ENCODE measurements around the gene ARHGAP19. TPM values are rescaled to one million over a fixed set of nuclear protein-coding genes. Genes with fewer than 3 reads are reported as not detected.

The ARHGAP19 gene
- total RNA-seq (4.6 and 7.4 TPM in 2 replicates), polyA plus RNA-seq (5.6 and 9.0 TPM in 2 replicates), polyA minus RNA-seq (ENCODE audit: low replicate concordance) (3.6 and 9.7 TPM in 2 replicates)
- 3.2 and 7.3 TPM in 2 replicates for polyA plus RNA-seq (2012)

- Histone ChIP-seq H3K9ac (ENCODE audit: insufficient read depth, low read length) (peak within 1 kb of the TSS; percentile 82), H3K36me3 (ENCODE audit: control insufficient read depth, insufficient read depth, low read length) (no peaks in the 10 kb centered on the region), H3K4me3 (replicated peaks in 1 of 4; ENCODE audit: control extremely low read depth in 1 of 4, insufficient read depth in 1 of 4, low read depth in 3 of 4, low read length in 4 of 4) (peak within 1 kb of the TSS; percentile 59 to 71 (median 71)), H2AFZ (ENCODE audit: low read length) (peak within 1 kb of the TSS; percentile 72), H3K4me2 (ENCODE audit: extremely low read depth, insufficient read depth, low read length) (peak within 1 kb of the TSS; percentile 73), H3K27me3 (ENCODE audit: control insufficient read depth, insufficient read depth, low read length) (no peaks in the 10 kb centered on the region), H3K27ac (ENCODE audit: insufficient read depth, low read length) (peak within 1 kb of the TSS; percentile 91), H3K79me2 (ENCODE audit: control insufficient read depth, insufficient read depth, low read length) (peaks cover 17% of the 10 kb centered on the region), H3K4me1 (ENCODE audit: control insufficient read depth, extremely low read depth, insufficient read depth, low read length) (no peaks in the 10 kb centered on the region), H3K9me3 (ENCODE audit: control insufficient read depth, insufficient read depth, low read depth, low read length) (no peaks in the 10 kb centered on the region), H4K20me1 (ENCODE audit: control insufficient read depth, extremely low read depth, insufficient read depth, low read length) (no peaks in the 10 kb centered on the region)
- DNase-seq (ENCODE audit: low read depth in 2 of 2), result peak; percentile 98
- TF ChIP-seq CTCF (conservative IDR thresholded peaks at IDR 0.05 in 1 of 2, IDR thresholded peaks at IDR 0.05 in 1 of 2; ENCODE audit: low read depth in 1 of 2, low read length in 2 of 2) (peak in 1 of 2 donors; percentile 19), EZH2 (IDR thresholded peaks at IDR 0.05; ENCODE audit: low read length, missing control alignments) (no peak)
Measured at GRCh38 chr10:97292097-97292861, at the start of gene ARHGAP19. Gene ARHGAP19, minus strand, starts transcription at chr10:97292637. Its CDS starts 10 bp downstream, at chr10:97292627.

GRCh38 chr10:97341416-97341815, 49.0 kb upstream of the ARHGAP19 start:
- TF ChIP-seq CTCF (conservative IDR thresholded peaks at IDR 0.05 in 1 of 2, IDR thresholded peaks at IDR 0.05 in 1 of 2; ENCODE audit: low read depth in 1 of 2, low read length in 2 of 2), result no peak
- no peak for TF ChIP-seq EZH2 (IDR thresholded peaks at IDR 0.05; ENCODE audit: low read length, missing control alignments)
- Histone ChIP-seq H4K20me1 (ENCODE audit: control insufficient read depth, extremely low read depth, insufficient read depth, low read length) (no peaks in the 10 kb centered on the region), H3K27me3 (ENCODE audit: control insufficient read depth, insufficient read depth, low read length) (peaks cover 10% of the 10 kb centered on the region), H3K4me2 (ENCODE audit: extremely low read depth, insufficient read depth, low read length) (no peak overlapping the region), H3K27ac (ENCODE audit: insufficient read depth, low read length) (no peak overlapping the region), H3K9me3 (ENCODE audit: control insufficient read depth, insufficient read depth, low read depth, low read length) (no peaks in the 10 kb centered on the region), H3K4me1 (ENCODE audit: control insufficient read depth, extremely low read depth, insufficient read depth, low read length) (no peaks in the 10 kb centered on the region), H3K79me2 (ENCODE audit: control insufficient read depth, insufficient read depth, low read length) (no peaks in the 10 kb centered on the region), H3K36me3 (ENCODE audit: control insufficient read depth, insufficient read depth, low read length) (no peaks in the 10 kb centered on the region), H2AFZ (ENCODE audit: low read length) (no peak overlapping the region), H3K4me3 (replicated peaks in 1 of 4; ENCODE audit: control extremely low read depth in 1 of 4, insufficient read depth in 1 of 4, low read depth in 3 of 4, low read length in 4 of 4) (no peak overlapping the region), H3K9ac (ENCODE audit: insufficient read depth, low read length) (no peak overlapping the region)
- no peak for DNase-seq (ENCODE audit: low read depth in 2 of 2)

- TF ChIP-seq CTCF (conservative IDR thresholded peaks at IDR 0.05 in 1 of 2, IDR thresholded peaks at IDR 0.05 in 1 of 2; ENCODE audit: low read depth in 1 of 2, low read length in 2 of 2) (no peak), EZH2 (IDR thresholded peaks at IDR 0.05; ENCODE audit: low read length, missing control alignments) (no peak)
- no peaks in the 10 kb centered on the region for H3K4me1 ChIP-seq (ENCODE audit: control insufficient read depth, extremely low read depth, insufficient read depth, low read length)
- H3K36me3 ChIP-seq (ENCODE audit: control insufficient read depth, insufficient read depth, low read length), result no peaks in the 10 kb centered on the region
- no peak overlapping the region for H2AFZ ChIP-seq (ENCODE audit: low read length)
- no peak overlapping the region for H3K27ac ChIP-seq (ENCODE audit: insufficient read depth, low read length)
- no peak for DNase-seq (ENCODE audit: low read depth in 2 of 2)
- no peak overlapping the region for H3K4me2 ChIP-seq (ENCODE audit: extremely low read depth, insufficient read depth, low read length)
- H3K27me3 ChIP-seq (ENCODE audit: control insufficient read depth, insufficient read depth, low read length), result peaks cover 15% of the 10 kb centered on the region
- no peaks in the 10 kb centered on the region for H3K9me3 ChIP-seq (ENCODE audit: control insufficient read depth, insufficient read depth, low read depth, low read length)
- H4K20me1 ChIP-seq (ENCODE audit: control insufficient read depth, extremely low read depth, insufficient read depth, low read length), result no peaks in the 10 kb centered on the region
- no peak overlapping the region for H3K4me3 ChIP-seq (replicated peaks in 1 of 4; ENCODE audit: control extremely low read depth in 1 of 4, insufficient read depth in 1 of 4, low read depth in 3 of 4, low read length in 4 of 4)
- H3K79me2 ChIP-seq (ENCODE audit: control insufficient read depth, insufficient read depth, low read length), result peaks cover 3% of the 10 kb centered on the region
- no peak overlapping the region for H3K9ac ChIP-seq (ENCODE audit: insufficient read depth, low read length)
Measured at GRCh38 chr10:97338041-97338440, 45.6 kb upstream of the ARHGAP19 start.
